GM12878 (cell line): ENCODE results near the gene VEGFB. TPM values are rescaled to one million over a fixed set of nuclear protein-coding genes. Genes with fewer than 3 reads are reported as not detected.

ENCODE experiments used
- ATF2 ChIP-seq: IDR thresholded peaks from 2 replicates; pipeline ENCODE4 v1.6.1; 2012; ENCODE audit warnings: low read length, inconsistent platforms
- EGR1 ChIP-seq, 2 experiments: IDR thresholded peaks; 1 replicate in 1 of 2; 2 replicates in 1 of 2; pipeline ENCODE4 v1.6.1; 2011 to 2012; ENCODE audit warnings: low read depth in 2 of 2, low read length in 2 of 2, borderline replicate concordance in 1 of 2, mild to moderate bottlenecking in 1 of 2, moderate library complexity in 1 of 2
- IRF5 ChIP-seq: fragments of 450-650 bp; IDR thresholded peaks from 2 replicates; pipeline ENCODE4 v1.6.1; 2017; ENCODE audit warnings: borderline replicate concordance
- MXI1 ChIP-seq: fragments of 150-350 bp; IDR thresholded peaks from 2 replicates; pipeline ENCODE4 v1.6.1; 2011; ENCODE audit warnings: low read depth, mild to moderate bottlenecking, inconsistent platforms, low read length, improper control_type of control experiment
- SUZ12 ChIP-seq: fragments of 200-600 bp; sonication (generic); IDR thresholded peaks from one replicate; pipeline ENCODE4 v1.6.1; 2018; ENCODE audit warnings: antibody characterized with exemption, mild to moderate bottlenecking; ENCODE audit not compliant: unreplicated experiment
- ZNF207 ChIP-seq: fragments of 450-650 bp; IDR thresholded peaks from 2 replicates; pipeline ENCODE4 v1.6.1; 2014; ENCODE audit warnings: antibody characterized with exemption, mild to moderate bottlenecking, borderline replicate concordance
- ZNF687 ChIP-seq: fragments of 450-650 bp; IDR thresholded peaks from 2 replicates; pipeline ENCODE4 v1.6.1; 2017; ENCODE audit warnings: mild to moderate bottlenecking, moderate library complexity
- polyA plus RNA-seq, 11 experiments: library from polyadenylated mRNA; depleted of rRNA in 4 of 11; unstranded in 6 of 11; stranded (reverse) in 5 of 11; fragments of >200 nt; fragmentation: Nextera tagmentation in 4 of 11; fragmentation: Illumina TruSeq in 1 of 11; extraction: Ambion mirVana in 4 of 11; extraction: Trizol in 1 of 11; gene quantifications; 1 replicate in 1 of 11; 2 replicates in 10 of 11; pipeline versions ENCODE4 v1.2.1 to v1.2.3, GENCODE V29; 2011 to 2016; ENCODE audit warnings: inconsistent platforms in 2 of 11, missing spikeins in 2 of 11, low read depth in 1 of 11
- total RNA-seq, 4 experiments: library from RNA; depleted of rRNA in 3 of 4; stranded (reverse); fragments of >200 nt in 3 of 4; fragmentation: Illumina TruSeq in 1 of 4; extraction: Trizol in 1 of 4; gene quantifications; 2 replicates each; pipeline versions ENCODE4 v1.2.1 to v1.2.3, GENCODE V29; 2013 to 2021

VEGFB gene
- total and polyA plus RNA-seq, 10 of the 15 experiments (the other 5 are each of a cell fraction or from before 2014, with no cell fraction given) = 7.0 to 75.8 (median 20.3) TPM

- TF ChIP-seq IRF5 (no peak), SUZ12 (no peak), MXI1 (no peak), ZNF207 (no peak), ATF2 (no peak), EGR1 (IDR thresholded peaks at IDR 0.05; ENCODE audit: borderline replicate concordance in 1 of 2, low read depth in 2 of 2, low read length in 2 of 2) (no peak), ZNF687 (no peak)
Observed at GRCh38 chr11:64192434-64192833, 42.0 kb upstream of the VEGFB start (continued).
